ENCODE measurements around the gene PFKFB2.
A peak's percentile ranks its signal among the peaks of the same experiment; 100 is the strongest.

Gene PFKFB2

GRCh38 chr1:207112616-207113296, 59.7 kb downstream of the PFKFB2 start:
- no peak for DNase-seq (ENCODE audit: low read depth)
- TF ChIP-seq CTCF (conservative IDR thresholded peaks at IDR 0.05; ENCODE audit: control insufficient read depth, insufficient read depth, low read depth, low read length): no peak

GRCh38 chr1:207115269-207115668, 62.2 kb downstream of the PFKFB2 start:
- DNase-seq (ENCODE audit: low read depth): peak; percentile 3
- no peak for TF ChIP-seq CTCF (conservative IDR thresholded peaks at IDR 0.05; ENCODE audit: control insufficient read depth, insufficient read depth, low read depth, low read length)
- no peak overlapping the region for H3K4me3 ChIP-seq (ENCODE audit: control insufficient read depth, low read depth, low read length)

More at GRCh38 chr1:207112616-207113296, 59.7 kb downstream of the PFKFB2 start:
- H3K4me3 ChIP-seq (ENCODE audit: control insufficient read depth, low read depth, low read length): no peak overlapping the region

- TF ChIP-seq CTCF (conservative IDR thresholded peaks at IDR 0.05; ENCODE audit: control insufficient read depth, insufficient read depth, low read depth, low read length): no peak
- no peak overlapping the region for H3K4me3 ChIP-seq (ENCODE audit: control insufficient read depth, low read depth, low read length)
- DNase-seq (ENCODE audit: low read depth): no peak
These were observed 71.3 kb downstream of the PFKFB2 start for GRCh38 chr1:207124389-207124788.

GRCh38 chr1:207128336-207128921, 75.4 kb downstream of the PFKFB2 start:
- TF ChIP-seq CTCF (conservative IDR thresholded peaks at IDR 0.05; ENCODE audit: control insufficient read depth, insufficient read depth, low read depth, low read length): no peak
- no peak for DNase-seq (ENCODE audit: low read depth)
- H3K4me3 ChIP-seq (ENCODE audit: control insufficient read depth, low read depth, low read length): no peak overlapping the region

- DNase-seq (ENCODE audit: low read depth): no peak
- H3K4me3 ChIP-seq (ENCODE audit: control insufficient read depth, low read depth, low read length): no peak overlapping the region
- TF ChIP-seq CTCF (conservative IDR thresholded peaks at IDR 0.05; ENCODE audit: control insufficient read depth, insufficient read depth, low read depth, low read length): no peak
These were observed 76.0 kb downstream of the PFKFB2 start for GRCh38 chr1:207129053-207129452.

All from fibroblast of mammary gland (primary cell).